DND-41 (cell line): ENCODE measurements around the gene ACACA.

Source experiments
- ATAC-seq: fragments of 200-7000 bp; cut with Tn5 transposase; 3 replicates; pipeline ENCODE4 v1.9.1; 2021; ENCODE audit warnings: low read depth; ENCODE audit not compliant: insufficient read depth
- DNase-seq: peaks from one replicate; pipeline ENCODE4 v3.0.0-alpha.2; 2020
- H2AFZ ChIP-seq: 2 replicates; pipeline ENCODE4 v1.6.0; 2012; ENCODE audit warnings: low read depth, low read length
- H3K27ac ChIP-seq: 2 replicates; pipeline ENCODE4 v1.5.1; 2012; ENCODE audit warnings: low read length, inconsistent platforms
- H3K27me3 ChIP-seq: fragments of 200-600 bp; sonication (generic); 2 replicates; pipeline ENCODE4 v1.6.0; 2012; ENCODE audit warnings: low read length, mild to moderate bottlenecking, inconsistent platforms; ENCODE audit not compliant: insufficient read depth, poor library complexity
- H3K36me3 ChIP-seq: 2 replicates; pipeline ENCODE4 v1.5.1; 2012; ENCODE audit warnings: low read length, inconsistent platforms; ENCODE audit not compliant: insufficient read depth
- H3K4me1 ChIP-seq: 2 replicates; pipeline ENCODE4 v1.5.1; 2012; ENCODE audit warnings: mild to moderate bottlenecking, low read length; ENCODE audit not compliant: insufficient read depth
- H3K4me2 ChIP-seq: 2 replicates; pipeline ENCODE4 v1.6.0; 2012; ENCODE audit warnings: mild to moderate bottlenecking, moderate library complexity, low read length, inconsistent platforms; ENCODE audit not compliant: insufficient read depth
- H3K4me3 ChIP-seq, 2 experiments: fragments of 200-600 bp in 1 of 2; shearing (Covaris generic) in 1 of 2; 2 replicates each; pipeline ENCODE4 v1.5.1; 2012 to 2016; ENCODE audit warnings: inconsistent platforms in 2 of 2, low read length in 2 of 2, mild to moderate bottlenecking in 2 of 2, low read depth in 1 of 2, moderate library complexity in 1 of 2
- H3K79me2 ChIP-seq: 2 replicates; pipeline ENCODE4 v1.6.0; 2012; ENCODE audit warnings: low read length, inconsistent platforms; ENCODE audit not compliant: insufficient read depth
- H3K9ac ChIP-seq: 2 replicates; pipeline ENCODE4 v1.6.0; 2012; ENCODE audit warnings: low read depth, mild to moderate bottlenecking, inconsistent platforms, low read length, moderate library complexity
- H3K9me3 ChIP-seq: 2 replicates; pipeline ENCODE4 v1.5.1; 2012; ENCODE audit warnings: low read length, moderate library complexity, mild to moderate bottlenecking, inconsistent platforms; ENCODE audit not compliant: insufficient read depth, severe bottlenecking
- H4K20me1 ChIP-seq: 2 replicates; pipeline ENCODE4 v1.6.0; 2012; ENCODE audit warnings: low read length; ENCODE audit not compliant: insufficient read depth
- EZH2 ChIP-seq: IDR thresholded peaks from 3 replicates; pipeline ENCODE4 v1.6.1; 2012; ENCODE audit warnings: borderline replicate concordance, low read depth, mild to moderate bottlenecking, moderate library complexity, low read length, inconsistent platforms; ENCODE audit not compliant: severe bottlenecking
- TF ChIP-seq, protein P1 (sequence below): IDR thresholded peaks from 2 replicates; pipeline ENCODE4 v1.5.1; 2012; ENCODE audit warnings: borderline replicate concordance, low read length, moderate library complexity, mild to moderate bottlenecking; ENCODE audit not compliant: poor library complexity, severe bottlenecking; ENCODE audit errors: extremely low read depth

ACACA gene

GRCh38 chr17:37056622-37057021 is 350.0 kb downstream of the ACACA start:
- H3K9me3 ChIP-seq = no peaks in the 10 kb centered on the region
- no peaks in the 10 kb centered on the region for H3K27me3 ChIP-seq
- H2AFZ ChIP-seq = no peak overlapping the region
- no peaks in the 10 kb centered on the region for H3K79me2 ChIP-seq
- no peak overlapping the region for H3K9ac ChIP-seq
- no peak overlapping the region for H3K27ac ChIP-seq
- peaks cover 16% of the 10 kb centered on the region; the same call in 1 of the 2 replicates for H4K20me1 ChIP-seq
- peaks cover 36% of the 10 kb centered on the region for H3K36me3 ChIP-seq
- H3K4me1 ChIP-seq = no peaks in the 10 kb centered on the region
- H3K4me3 ChIP-seq = no peak overlapping the region
- DNase-seq (no peak), ATAC-seq (no peak)
- TF ChIP-seq, protein P1, sequence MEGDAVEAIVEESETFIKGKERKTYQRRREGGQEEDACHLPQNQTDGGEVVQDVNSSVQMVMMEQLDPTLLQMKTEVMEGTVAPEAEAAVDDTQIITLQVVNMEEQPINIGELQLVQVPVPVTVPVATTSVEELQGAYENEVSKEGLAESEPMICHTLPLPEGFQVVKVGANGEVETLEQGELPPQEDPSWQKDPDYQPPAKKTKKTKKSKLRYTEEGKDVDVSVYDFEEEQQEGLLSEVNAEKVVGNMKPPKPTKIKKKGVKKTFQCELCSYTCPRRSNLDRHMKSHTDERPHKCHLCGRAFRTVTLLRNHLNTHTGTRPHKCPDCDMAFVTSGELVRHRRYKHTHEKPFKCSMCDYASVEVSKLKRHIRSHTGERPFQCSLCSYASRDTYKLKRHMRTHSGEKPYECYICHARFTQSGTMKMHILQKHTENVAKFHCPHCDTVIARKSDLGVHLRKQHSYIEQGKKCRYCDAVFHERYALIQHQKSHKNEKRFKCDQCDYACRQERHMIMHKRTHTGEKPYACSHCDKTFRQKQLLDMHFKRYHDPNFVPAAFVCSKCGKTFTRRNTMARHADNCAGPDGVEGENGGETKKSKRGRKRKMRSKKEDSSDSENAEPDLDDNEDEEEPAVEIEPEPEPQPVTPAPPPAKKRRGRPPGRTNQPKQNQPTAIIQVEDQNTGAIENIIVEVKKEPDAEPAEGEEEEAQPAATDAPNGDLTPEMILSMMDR = no peak
- no peak for TF ChIP-seq EZH2
- no peak overlapping the region for H3K4me2 ChIP-seq

DNA sequence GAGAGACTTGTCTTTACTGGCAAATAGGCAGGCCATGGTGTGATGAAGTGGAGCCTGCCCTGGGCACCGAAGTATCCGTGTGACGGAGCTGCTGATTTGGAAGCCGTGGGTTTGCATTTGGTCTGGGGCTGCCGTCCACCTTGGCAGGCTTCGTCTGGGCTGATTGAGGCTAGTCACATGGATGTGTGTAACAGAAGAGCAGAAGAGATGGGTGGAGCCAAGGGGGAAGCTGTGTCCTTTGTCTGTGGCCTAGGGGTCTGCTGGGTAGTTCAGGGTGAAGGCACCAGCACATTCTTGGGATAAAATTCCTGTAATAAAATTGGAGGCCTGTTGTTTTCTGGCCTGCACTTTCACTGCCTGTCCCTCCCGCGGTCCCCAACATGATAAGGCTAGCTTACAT is 351.7 kb downstream of the ACACA start:
- H3K9ac ChIP-seq = no peak overlapping the region
- no peaks in the 10 kb centered on the region for H3K4me1 ChIP-seq
- H3K27ac ChIP-seq = no peak overlapping the region
- no peak overlapping the region for H2AFZ ChIP-seq
- peaks cover 16% of the 10 kb centered on the region; the same call in 1 of the 2 replicates for H4K20me1 ChIP-seq
- H3K9me3 ChIP-seq = no peaks in the 10 kb centered on the region
- ATAC-seq (no peak), DNase-seq (no peak)
- no peak overlapping the region for H3K4me3 ChIP-seq
- H3K36me3 ChIP-seq = peaks cover 50% of the 10 kb centered on the region
- TF ChIP-seq, protein P1 = no peak
- TF ChIP-seq EZH2 = no peak
- H3K4me2 ChIP-seq = no peak overlapping the region
- no peaks in the 10 kb centered on the region for H3K79me2 ChIP-seq
- no peaks in the 10 kb centered on the region for H3K27me3 ChIP-seq

GRCh38 chr17:37052450-37052849 is 354.2 kb downstream of the ACACA start:
- Histone ChIP-seq H4K20me1 (peaks cover 22% of the 10 kb centered on the region), H3K4me2 (no peak overlapping the region), H3K9me3 (no peaks in the 10 kb centered on the region), H3K4me1 (no peaks in the 10 kb centered on the region), H2AFZ (no peak overlapping the region), H3K27ac (no peak overlapping the region), H3K9ac (no peak overlapping the region), H3K79me2 (0 out of 2 replicates have a peak, but pooled peaks cover 5% of the 10 kb centered on the region), H3K27me3 (no peaks in the 10 kb centered on the region), H3K36me3 (peaks cover 56% of the 10 kb centered on the region), H3K4me3 (no peak overlapping the region)
- no peak for DNase-seq
- ATAC-seq = no peak
- TF ChIP-seq EZH2 = no peak
- TF ChIP-seq, protein P1 = no peak

GRCh38 chr17:37051833-37052232 is 354.8 kb downstream of the ACACA start:
- Histone ChIP-seq H3K79me2 (peaks cover 5% of the 10 kb centered on the region; the same call in 1 of the 2 replicates), H3K36me3 (peaks cover 53% of the 10 kb centered on the region)
- TF ChIP-seq, protein P1 = no peak
- no peak for TF ChIP-seq EZH2

More at GRCh38 chr17:37051833-37052232, 354.8 kb downstream of the ACACA start:
- no peak overlapping the region for H3K9ac ChIP-seq
- H3K4me1 ChIP-seq = no peaks in the 10 kb centered on the region
- H2AFZ ChIP-seq = no peak overlapping the region
- no peak overlapping the region for H3K27ac ChIP-seq
- H3K9me3 ChIP-seq = no peaks in the 10 kb centered on the region
- no peak for ATAC-seq
- peaks cover 22% of the 10 kb centered on the region for H4K20me1 ChIP-seq
- H3K27me3 ChIP-seq = no peaks in the 10 kb centered on the region
- DNase-seq = no peak
- H3K4me3 ChIP-seq = no peak overlapping the region
- no peak overlapping the region for H3K4me2 ChIP-seq
